ENCODE data around the gene DRD5.

DRD5 gene

GRCh38 chr4:9745782-9746181 is 35.7 kb upstream of the DRD5 start:
- H3F3A ChIP-seq (ENCODE audit: insufficient read depth): no peaks in the 10 kb centered on the region
- no peaks in the 10 kb centered on the region for H3K27me3 ChIP-seq (ENCODE audit: low read length)
- H3K9me3 ChIP-seq (ENCODE audit: insufficient read depth, low read length): no peaks in the 10 kb centered on the region
- H4K20me1 ChIP-seq (ENCODE audit: low read depth, low read length): no peaks in the 10 kb centered on the region
- H3K79me2 ChIP-seq (ENCODE audit: insufficient read depth, low read length): no peaks in the 10 kb centered on the region
- no peaks in the 10 kb centered on the region for H3K9me2 ChIP-seq (replicated peaks; ENCODE audit: insufficient read depth, low read length)
- H2AFZ ChIP-seq (ENCODE audit: low read depth, low read length, severe bottlenecking): no peak overlapping the region
- no peak overlapping the region for H3K4me3 ChIP-seq (ENCODE audit: insufficient read depth, low read length, poor library complexity, severe bottlenecking)
- no peaks in the 10 kb centered on the region for H3K36me3 ChIP-seq (ENCODE audit: low read length)
- H3K4me2 ChIP-seq (ENCODE audit: low read depth, low read length, poor library complexity, severe bottlenecking): no peak overlapping the region
- no peak overlapping the region for H3K9ac ChIP-seq (ENCODE audit: low read length)
- TF ChIP-seq CTCF (IDR thresholded peaks at IDR 0.05; ENCODE audit: insufficient read depth, low read length, poor library complexity, severe bottlenecking) (no peak), EZH2phosphoT487 (conservative IDR thresholded peaks at IDR 0.05; ENCODE audit: low read length) (no peak)
- H3K27ac ChIP-seq (ENCODE audit: low read depth, low read length): no peak overlapping the region

DNA sequence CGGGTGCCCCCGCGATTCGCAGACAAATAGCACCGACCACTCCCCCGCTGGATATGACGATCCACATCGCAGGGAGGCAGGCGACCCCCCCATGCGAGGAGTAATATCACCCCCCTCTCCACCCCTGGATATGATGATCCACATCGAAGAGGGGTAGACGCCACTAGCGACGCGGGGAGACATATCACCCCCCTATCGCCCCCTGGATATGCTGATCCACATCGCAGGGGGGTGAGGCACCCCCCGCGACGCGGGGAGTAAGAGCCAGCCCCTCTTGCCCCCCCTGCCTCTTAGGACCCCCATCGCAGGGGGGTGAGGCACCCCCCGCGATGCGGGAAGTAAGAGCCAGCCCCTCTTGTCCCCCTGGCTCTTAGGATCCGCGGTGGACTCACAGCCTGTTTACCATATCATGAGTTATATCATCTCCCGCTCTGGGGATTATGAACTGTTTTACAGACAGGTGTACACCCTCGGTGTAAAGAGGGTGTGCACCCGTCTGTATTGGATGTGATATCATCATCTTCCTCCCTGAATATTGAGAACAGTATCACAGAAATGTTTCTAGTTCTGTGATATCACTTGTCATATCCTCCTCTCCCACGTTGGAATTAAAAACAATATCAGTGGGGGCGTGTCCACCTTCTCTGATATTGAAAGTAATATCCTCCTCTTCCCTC is 22.7 kb upstream of the DRD5 start:
- H3K4me2 ChIP-seq (ENCODE audit: low read depth, low read length, poor library complexity, severe bottlenecking): no peak overlapping the region
- no peak overlapping the region for H3K9ac ChIP-seq (ENCODE audit: low read length)
- no peak for TF ChIP-seq CTCF (IDR thresholded peaks at IDR 0.05; ENCODE audit: insufficient read depth, low read length, poor library complexity, severe bottlenecking)
- TF ChIP-seq EZH2phosphoT487 (conservative IDR thresholded peaks at IDR 0.05; ENCODE audit: low read length): no peak
- no peak overlapping the region for H2AFZ ChIP-seq (ENCODE audit: low read depth, low read length, severe bottlenecking)
- no peaks in the 10 kb centered on the region for H3F3A ChIP-seq (ENCODE audit: insufficient read depth)
- no peaks in the 10 kb centered on the region for H3K79me2 ChIP-seq (ENCODE audit: insufficient read depth, low read length)
- H3K27me3 ChIP-seq (ENCODE audit: low read length): no peaks in the 10 kb centered on the region
- no peaks in the 10 kb centered on the region for H3K9me2 ChIP-seq (replicated peaks; ENCODE audit: insufficient read depth, low read length)
- no peaks in the 10 kb centered on the region for H3K9me3 ChIP-seq (ENCODE audit: insufficient read depth, low read length)
- H3K4me3 ChIP-seq (ENCODE audit: insufficient read depth, low read length, poor library complexity, severe bottlenecking): no peak overlapping the region
- no peaks in the 10 kb centered on the region for H3K36me3 ChIP-seq (ENCODE audit: low read length)
- H3K27ac ChIP-seq (ENCODE audit: low read depth, low read length): no peak overlapping the region
- no peaks in the 10 kb centered on the region for H4K20me1 ChIP-seq (ENCODE audit: low read depth, low read length)

DNA sequence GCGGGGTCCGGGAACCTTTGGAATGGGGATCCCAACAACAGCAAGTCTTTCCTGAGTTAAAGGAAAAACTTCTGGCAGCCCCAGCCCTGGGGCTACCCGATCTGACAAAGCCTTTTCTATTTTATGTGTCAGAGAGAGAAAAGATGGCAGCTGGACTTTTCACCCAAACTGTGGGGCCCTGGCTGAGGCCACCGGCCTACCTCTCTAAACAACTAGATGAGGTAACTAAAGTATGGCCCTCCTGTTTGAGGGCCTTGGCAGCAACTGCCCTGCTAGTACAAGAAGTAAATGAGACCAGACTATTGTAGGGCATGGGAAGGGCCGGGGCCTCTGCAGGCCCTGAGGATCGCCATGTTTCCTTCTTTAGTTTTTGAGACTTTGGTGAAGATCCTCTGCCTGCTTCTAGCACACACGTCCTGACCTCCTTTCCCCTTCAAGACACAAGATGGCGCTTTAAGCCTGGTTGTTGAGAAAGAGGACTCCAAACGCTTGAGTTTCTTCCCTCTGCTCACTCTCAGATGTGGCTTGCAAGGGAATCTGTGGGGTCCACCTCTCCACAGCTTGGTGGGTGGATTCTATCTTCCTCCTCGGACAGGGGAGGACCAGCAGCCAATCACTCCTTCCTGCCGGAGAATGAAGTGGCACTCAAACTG is 18.5 kb upstream of the DRD5 start:
- no peak overlapping the region for H3K27ac ChIP-seq (ENCODE audit: low read depth, low read length)
- H3F3A ChIP-seq (ENCODE audit: insufficient read depth): no peaks in the 10 kb centered on the region
- H3K9me3 ChIP-seq (ENCODE audit: insufficient read depth, low read length): no peaks in the 10 kb centered on the region
- no peak overlapping the region for H2AFZ ChIP-seq (ENCODE audit: low read depth, low read length, severe bottlenecking)
- H3K9ac ChIP-seq (ENCODE audit: low read length): no peak overlapping the region
- no peak overlapping the region for H3K4me2 ChIP-seq (ENCODE audit: low read depth, low read length, poor library complexity, severe bottlenecking)
- H3K4me3 ChIP-seq (ENCODE audit: insufficient read depth, low read length, poor library complexity, severe bottlenecking): no peak overlapping the region
- no peaks in the 10 kb centered on the region for H3K79me2 ChIP-seq (ENCODE audit: insufficient read depth, low read length)
- no peaks in the 10 kb centered on the region for H3K27me3 ChIP-seq (ENCODE audit: low read length)
- no peaks in the 10 kb centered on the region for H3K9me2 ChIP-seq (replicated peaks; ENCODE audit: insufficient read depth, low read length)
- TF ChIP-seq EZH2phosphoT487 (conservative IDR thresholded peaks at IDR 0.05; ENCODE audit: low read length) (no peak), CTCF (IDR thresholded peaks at IDR 0.05; ENCODE audit: insufficient read depth, low read length, poor library complexity, severe bottlenecking) (no peak)
- H3K36me3 ChIP-seq (ENCODE audit: low read length): no peaks in the 10 kb centered on the region
- H4K20me1 ChIP-seq (ENCODE audit: low read depth, low read length): no peaks in the 10 kb centered on the region
